ENCODE results near the gene ADK. TPM values are rescaled to one million over a fixed set of nuclear protein-coding genes. Genes with fewer than 3 reads are reported as not detected.

Gene ADK
- total RNA-seq, 1 experiment from 2014 or later: 159 TPM

- Histone ChIP-seq H3K9me2 (ENCODE audit: insufficient read depth) (no peaks in the 10 kb centered on the region), H3K27me3 (ENCODE audit: insufficient read depth, low read depth) (no peaks in the 10 kb centered on the region), H3K36me3 (ENCODE audit: low read depth) (no peaks in the 10 kb centered on the region), H3F3A (ENCODE audit: insufficient read depth, low read depth) (no peaks in the 10 kb centered on the region), H3K79me2 (ENCODE audit: low read depth) (no peaks in the 10 kb centered on the region), H3K9me3 (ENCODE audit: insufficient read depth, low read depth) (no peaks in the 10 kb centered on the region), H3K4me1 (replicated peaks; ENCODE audit: insufficient read depth) (no peaks in the 10 kb centered on the region), H4K20me1 (ENCODE audit: insufficient read depth) (0 out of 2 replicates have a peak, but pooled peaks cover 3% of the 10 kb centered on the region), H3K27ac (no peak overlapping the region), H3K4me2 (no peak overlapping the region), H3K4me3 (no peak overlapping the region), H2AFZ (no peak overlapping the region)
- POLR2A ChIA-PET (ENCODE audit: unreplicated experiment): no interaction called here
- CTCF ChIA-PET: interaction anchor here (0.5 kb wide), 1 partner anchor 715 kb away, joined by 3 read pairs; no protein-coding TSS in a partner anchor
- TF ChIP-seq EZH2 (IDR thresholded peaks at IDR 0.05; ENCODE audit: low read depth): no peak
- no peak for TF ChIP-seq CTCF (conservative IDR thresholded peaks at IDR 0.05)
- no peak for DNase-seq
- intact Hi-C loops (cut with micrococcal nuclease; ENCODE audit: unreplicated experiment): no loop called here
- no TSS peak for BruUV-seq (replicated peaks)
Observed at GRCh38 chr10:74671716-74672115, 520.7 kb downstream of the ADK start.

- Histone ChIP-seq H3K79me2 (ENCODE audit: low read depth) (no peaks in the 10 kb centered on the region), H3K27ac (no peak overlapping the region), H3K4me3 (no peak overlapping the region), H3F3A (ENCODE audit: insufficient read depth, low read depth) (no peaks in the 10 kb centered on the region), H3K4me2 (no peak overlapping the region), H3K4me1 (replicated peaks; ENCODE audit: insufficient read depth) (no peaks in the 10 kb centered on the region), H3K9me3 (ENCODE audit: insufficient read depth, low read depth) (no peaks in the 10 kb centered on the region), H2AFZ (no peak overlapping the region), H3K9me2 (ENCODE audit: insufficient read depth) (no peaks in the 10 kb centered on the region), H4K20me1 (ENCODE audit: insufficient read depth) (0 out of 2 replicates have a peak, but pooled peaks cover 3% of the 10 kb centered on the region), H3K36me3 (ENCODE audit: low read depth) (no peaks in the 10 kb centered on the region), H3K27me3 (ENCODE audit: insufficient read depth, low read depth) (no peaks in the 10 kb centered on the region)
- TF ChIP-seq EZH2 (IDR thresholded peaks at IDR 0.05; ENCODE audit: low read depth) (no peak), CTCF (conservative IDR thresholded peaks at IDR 0.05) (no peak)
- ChIA-PET POLR2A (ENCODE audit: unreplicated experiment) (no interaction called here), CTCF (no interaction called here)
- no TSS peak for BruUV-seq (replicated peaks)
- intact Hi-C loops (cut with micrococcal nuclease; ENCODE audit: unreplicated experiment): no loop called here
- DNase-seq: no peak
Observed at GRCh38 chr10:74672430-74673165, 521.6 kb downstream of the ADK start.

- no peak overlapping the region for H3K4me3 ChIP-seq
- no peaks in the 10 kb centered on the region for H3F3A ChIP-seq (ENCODE audit: insufficient read depth, low read depth)
- no peaks in the 10 kb centered on the region for H4K20me1 ChIP-seq (ENCODE audit: insufficient read depth)
- H2AFZ ChIP-seq: no peak overlapping the region
- H3K27me3 ChIP-seq (ENCODE audit: insufficient read depth, low read depth): no peaks in the 10 kb centered on the region
- intact Hi-C loops (cut with micrococcal nuclease; ENCODE audit: unreplicated experiment): no loop called here
- H3K36me3 ChIP-seq (ENCODE audit: low read depth): no peaks in the 10 kb centered on the region
- BruUV-seq (replicated peaks): no TSS peak
- no peak overlapping the region for H3K27ac ChIP-seq
- ChIA-PET CTCF (no interaction called here), POLR2A (ENCODE audit: unreplicated experiment) (no interaction called here)
- H3K9me2 ChIP-seq (ENCODE audit: insufficient read depth): no peaks in the 10 kb centered on the region
- no peak overlapping the region for H3K4me2 ChIP-seq
- TF ChIP-seq CTCF (conservative IDR thresholded peaks at IDR 0.05) (no peak), EZH2 (IDR thresholded peaks at IDR 0.05; ENCODE audit: low read depth) (no peak)
- H3K9me3 ChIP-seq (ENCODE audit: insufficient read depth, low read depth): no peaks in the 10 kb centered on the region
- H3K4me1 ChIP-seq (replicated peaks; ENCODE audit: insufficient read depth): no peaks in the 10 kb centered on the region
- DNase-seq: no peak
- no peaks in the 10 kb centered on the region for H3K79me2 ChIP-seq (ENCODE audit: low read depth)
Observed at GRCh38 chr10:74674927-74675326, 523.9 kb downstream of the ADK start.
